H9 (cell line): ENCODE data around the gene GBGT1. TPM values are rescaled to one million over a fixed set of nuclear protein-coding genes. Genes with fewer than 3 reads are reported as not detected.

ENCODE experiments used
- DNase-seq: peaks from one replicate; pipeline ENCODE4 v3.0.0-alpha.2; 2017
- H2AFZ ChIP-seq: one replicate; pipeline ENCODE4 v1.6.1; 2013; ENCODE audit warnings: mild to moderate bottlenecking, low read length, control low read depth, moderate library complexity
- H2AK5ac ChIP-seq: 2 replicates; pipeline ENCODE4 v1.6.1; 2013; ENCODE audit warnings: low read length, control low read depth, mixed read lengths; ENCODE audit not compliant: insufficient read length
- H2BK120ac ChIP-seq: one replicate; pipeline ENCODE4 v1.6.1; 2013; ENCODE audit warnings: low read depth, mild to moderate bottlenecking, low read length, control low read depth, inconsistent platforms; ENCODE audit not compliant: poor library complexity, severe bottlenecking
- H2BK12ac ChIP-seq: 2 replicates; pipeline ENCODE4 v1.6.1; 2013; ENCODE audit warnings: low read length, control low read depth, mixed read lengths, low read depth; ENCODE audit not compliant: insufficient read length
- H2BK15ac ChIP-seq: 2 replicates; pipeline ENCODE4 v1.6.1; 2013; ENCODE audit warnings: low read depth, low read length, control low read depth
- H2BK20ac ChIP-seq: one replicate; pipeline ENCODE4 v1.6.1; 2013; ENCODE audit warnings: low read depth, mild to moderate bottlenecking, low read length, control low read depth, inconsistent platforms; ENCODE audit not compliant: poor library complexity, severe bottlenecking
- H2BK5ac ChIP-seq: 2 replicates; pipeline ENCODE4 v1.6.1; 2013; ENCODE audit warnings: low read length, control low read depth, mixed read lengths; ENCODE audit not compliant: insufficient read length
- H3K14ac ChIP-seq: 2 replicates; pipeline ENCODE4 v1.6.1; 2013; ENCODE audit warnings: low read length, control low read depth; ENCODE audit not compliant: insufficient read depth
- H3K18ac ChIP-seq: 2 replicates; pipeline ENCODE4 v1.6.1; 2013; ENCODE audit warnings: low read depth, mild to moderate bottlenecking, mixed read lengths, low read length, control low read depth; ENCODE audit not compliant: insufficient read length
- H3K23ac ChIP-seq: 2 replicates; pipeline ENCODE4 v1.6.1; 2013; ENCODE audit warnings: low read length, control low read depth, mixed read lengths, low read depth; ENCODE audit not compliant: insufficient read length
- H3K23me2 ChIP-seq: 2 replicates; pipeline ENCODE4 v1.6.1; 2013; ENCODE audit warnings: low read depth, mild to moderate bottlenecking, mixed read lengths, low read length, control low read depth; ENCODE audit not compliant: insufficient read length, poor library complexity, severe bottlenecking
- H3K27ac ChIP-seq: 2 replicates; pipeline ENCODE4 v1.5.1; 2013; ENCODE audit warnings: low read length, control low read depth, mixed read lengths, low read depth; ENCODE audit not compliant: insufficient read length
- H3K27me3 ChIP-seq: 2 replicates; pipeline ENCODE4 v1.6.1; 2013; ENCODE audit warnings: low read length, control low read depth, inconsistent platforms; ENCODE audit not compliant: insufficient read depth
- H3K4ac ChIP-seq: 2 replicates; pipeline ENCODE4 v1.6.1; 2013; ENCODE audit warnings: low read depth, mild to moderate bottlenecking, control low read depth, inconsistent platforms, low read length, moderate library complexity
- H3K4me1 ChIP-seq: 2 replicates; pipeline ENCODE4 v1.6.1; 2013; ENCODE audit warnings: low read length, control low read depth, inconsistent platforms; ENCODE audit not compliant: insufficient read depth
- H3K4me2 ChIP-seq: 2 replicates; pipeline ENCODE4 v1.6.1; 2013; ENCODE audit warnings: low read length, control low read depth, mixed read lengths; ENCODE audit not compliant: insufficient read length, insufficient read depth
- H3K56ac ChIP-seq: 2 replicates; pipeline ENCODE4 v1.6.1; 2013; ENCODE audit warnings: low read depth, mild to moderate bottlenecking, mixed read lengths, low read length, control low read depth; ENCODE audit not compliant: insufficient read length
- H3K79me1 ChIP-seq: 2 replicates; pipeline ENCODE4 v1.6.1; 2013; ENCODE audit warnings: low read depth, mild to moderate bottlenecking, moderate library complexity, low read length, control low read depth, inconsistent platforms; ENCODE audit not compliant: insufficient read depth, poor library complexity, severe bottlenecking
- H3K79me2 ChIP-seq: 2 replicates; pipeline ENCODE4 v1.6.1; 2013; ENCODE audit warnings: low read length, control low read depth, inconsistent platforms; ENCODE audit not compliant: insufficient read depth
- H3K9ac ChIP-seq: 2 replicates; pipeline ENCODE4 v1.6.1; 2013; ENCODE audit warnings: low read length, control low read depth, mixed read lengths; ENCODE audit not compliant: insufficient read length; ENCODE audit errors: extremely low read depth
- H3K9me3 ChIP-seq: one replicate; pipeline ENCODE4 v1.6.1; 2013; ENCODE audit warnings: low read depth, low read length, inconsistent platforms; ENCODE audit not compliant: control insufficient read depth
- H3T11ph ChIP-seq: one replicate; pipeline ENCODE4 v1.6.1; 2013; ENCODE audit warnings: mild to moderate bottlenecking, low read length, control low read depth, inconsistent platforms
- H4K20me1 ChIP-seq: one replicate; pipeline ENCODE4 v1.6.1; 2013; ENCODE audit not compliant: control insufficient read depth, insufficient read length, insufficient read depth
- H4K5ac ChIP-seq: 2 replicates; pipeline ENCODE4 v1.6.1; 2013; ENCODE audit warnings: low read depth, mild to moderate bottlenecking, mixed read lengths, low read length, control low read depth; ENCODE audit not compliant: insufficient read length
- H4K8ac ChIP-seq: replicated peaks from 2 replicates; pipeline ENCODE4 v1.6.1; 2013; ENCODE audit warnings: low read length, control low read depth, mixed read lengths, low read depth; ENCODE audit not compliant: insufficient read length
- H4K91ac ChIP-seq: 2 replicates; pipeline ENCODE4 v1.6.1; 2013; ENCODE audit warnings: low read depth, mild to moderate bottlenecking, moderate library complexity, mixed read lengths, low read length, control low read depth; ENCODE audit not compliant: insufficient read length
- H3K27ac Mint-ChIP-seq, 3 experiments: 2 replicates in 2 of 3; 3 replicates in 1 of 3; pipeline ENCODE4 v1.8.0; 2020 to 2021; ENCODE audit warnings: mixed read lengths in 3 of 3, mild to moderate bottlenecking in 1 of 3, moderate library complexity in 1 of 3
- H3K27me3 Mint-ChIP-seq: 2 replicates; pipeline ENCODE4 v1.8.0; 2021; ENCODE audit warnings: low read depth, mild to moderate bottlenecking, moderate library complexity, mixed read lengths
- H3K36me3 Mint-ChIP-seq, 3 experiments: 2 replicates in 2 of 3; 3 replicates in 1 of 3; pipeline ENCODE4 v1.8.0; 2020 to 2021; ENCODE audit warnings: low read depth in 3 of 3, mixed read lengths in 3 of 3; ENCODE audit not compliant: insufficient read depth in 1 of 3
- H3K4me1 Mint-ChIP-seq, 2 experiments: 2 replicates each; pipeline ENCODE4 v1.8.0; 2020; ENCODE audit warnings: mixed read lengths in 2 of 2
- H3K4me3 Mint-ChIP-seq, 2 experiments: 2 replicates in 1 of 2; 3 replicates in 1 of 2; pipeline ENCODE4 v1.8.0; 2020 to 2021; ENCODE audit warnings: mild to moderate bottlenecking in 2 of 2, mixed read lengths in 2 of 2, moderate library complexity in 1 of 2
- H3K9me3 Mint-ChIP-seq, 2 experiments: 2 replicates in 1 of 2; 3 replicates in 1 of 2; pipeline ENCODE4 v1.8.0; 2020; ENCODE audit warnings: mild to moderate bottlenecking in 2 of 2, mixed read lengths in 2 of 2, moderate library complexity in 1 of 2
- CTCF ChIP-seq: fragments of 200-600 bp; sonication (generic); conservative IDR thresholded peaks from 3 replicates; pipeline ENCODE4 v1.8.0; 2021; ENCODE audit warnings: antibody characterized with exemption, mild to moderate bottlenecking
- WGBS: extraction: QIAGEN DNeasy Blood & Tissue Kit; methylation state at CpG from one replicate; pipeline ENCODE4 v1.1.7; 2013; ENCODE audit warnings: missing lambda C conversion rate, low lambda C conversion rate, mixed read lengths; ENCODE audit not compliant: insufficient read length; ENCODE audit errors: extremely low coverage; 5-methylcytosine and 5-hydroxymethylcytosine counted together
- total RNA-seq: library from RNA; stranded (reverse); gene quantifications from 2 replicates; pipeline ENCODE4 v1.2.1, GENCODE V29; 2021

GBGT1 gene
- total RNA-seq, 1 experiment from 2014 or later: 9.3 TPM

GRCh38 chr9:133188843-133189180 lies 25.1 kb upstream of the GBGT1 start:
- no peaks in the 10 kb centered on the region for H3K4me1 ChIP-seq
- H4K91ac ChIP-seq: no peak overlapping the region
- H4K20me1 ChIP-seq: no peaks in the 10 kb centered on the region
- H3K9me3 Mint-ChIP-seq: no peaks in the 10 kb centered on the region; a peak in 1 of 5 replicates
- WGBS: no CpG with 5 or more reads among the region's 7 CpGs
- no peak overlapping the region for H2BK5ac ChIP-seq
- peaks cover 72% of the 10 kb centered on the region for H3K27me3 Mint-ChIP-seq
- H3K4me3 Mint-ChIP-seq: 0 out of 5 replicates have a peak overlapping the region, but pooled peaks of 1 of the 2 experiments have one; percentile 27
- TF ChIP-seq CTCF: no peak
- no peaks in the 10 kb centered on the region for H3K27me3 ChIP-seq
- H3K9me3 ChIP-seq: no peaks in the 10 kb centered on the region
- no peak overlapping the region for H3K23ac ChIP-seq
- H2BK15ac ChIP-seq: no peak overlapping the region
- H2BK120ac ChIP-seq: no peak overlapping the region
- no peaks in the 10 kb centered on the region for H3K79me2 ChIP-seq
- H2BK20ac ChIP-seq: no peak overlapping the region
- H3T11ph ChIP-seq: no peak overlapping the region
- H3K23me2 ChIP-seq: no peaks in the 10 kb centered on the region
- no peak overlapping the region for H3K4me2 ChIP-seq
- no peak overlapping the region for H2BK12ac ChIP-seq
- no peak for DNase-seq
- H3K4me1 Mint-ChIP-seq: peaks cover 2 to 7% of the 10 kb centered on the region in 2 experiments; a peak in 3 of 4 replicates
- no peak overlapping the region for H4K5ac ChIP-seq
- H3K14ac ChIP-seq: no peak overlapping the region
- H3K36me3 Mint-ChIP-seq: no peaks in the 10 kb centered on the region; a peak in 1 of 7 replicates
- H2AFZ ChIP-seq: no peak overlapping the region
- no peak overlapping the region for H4K8ac ChIP-seq
- no peak overlapping the region for H3K18ac ChIP-seq
- no peak overlapping the region; a peak in 1 of 7 replicates for H3K27ac Mint-ChIP-seq
- H3K9ac ChIP-seq: no peak overlapping the region
- no peaks in the 10 kb centered on the region for H3K79me1 ChIP-seq
- H3K27ac ChIP-seq: no peak overlapping the region
- no peak overlapping the region for H3K56ac ChIP-seq
- H3K4ac ChIP-seq: no peak overlapping the region
- H2AK5ac ChIP-seq: no peak overlapping the region
